Measurements from ENCODE around the gene ZFR2. TPM values are rescaled to one million over a fixed set of nuclear protein-coding genes. Genes with fewer than 3 reads are reported as not detected.
"Not testable (repeated sequence)": the region's sequence is repeated elsewhere in the genome, so short reads cannot be mapped to it uniquely, and the experiment has no call there.

The ZFR2 gene
- polyA plus RNA-seq, 2 of the 4 experiments (the other 2 are of a cell fraction), result 0.14 to 0.30 TPM

DNA sequence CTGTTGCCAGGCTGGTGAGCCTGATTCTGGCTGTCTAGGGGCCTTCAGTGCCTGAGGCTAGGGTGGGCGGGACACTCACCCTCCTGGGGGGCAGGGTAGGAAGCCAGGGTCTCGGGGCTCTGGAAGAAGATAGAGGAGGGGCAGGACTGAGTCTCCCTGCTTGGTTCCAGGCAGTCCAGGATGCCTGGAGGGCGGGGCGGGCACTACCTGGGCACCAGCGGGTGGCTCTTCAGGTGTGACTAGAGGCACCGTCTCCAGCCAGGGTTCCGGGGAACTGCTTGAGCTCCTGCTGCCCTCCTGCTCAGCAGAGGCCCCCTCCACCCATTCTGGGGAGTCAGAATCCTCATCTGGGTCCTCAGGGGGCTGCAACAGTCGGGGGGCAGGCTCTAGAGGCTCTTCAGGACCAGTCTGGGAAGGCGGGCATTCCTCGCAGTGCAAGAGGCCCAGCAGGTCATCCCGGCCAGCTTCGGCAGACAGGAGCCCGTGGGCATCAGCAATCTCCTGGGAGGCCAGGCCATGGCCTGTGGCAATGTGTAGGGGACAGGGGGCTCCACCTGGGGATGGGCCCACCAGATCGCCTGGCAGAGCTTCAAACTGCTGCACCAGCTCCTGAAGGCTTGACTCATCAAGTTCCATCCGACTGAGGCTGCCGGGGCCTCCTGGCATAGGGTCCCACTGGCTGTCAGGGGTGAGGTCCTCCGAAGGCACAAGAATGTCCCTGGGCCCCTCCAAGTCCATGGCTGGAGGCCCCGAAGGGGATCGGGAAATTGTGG lies 109.2 kb downstream of the ZFR2 start:
- WGBS (ENCODE audit: missing lambda C conversion rate), result 91% methylated on average over 10 of the region's 19 CpGs
- Histone ChIP-seq H3K4me2 (no peak overlapping the region), H3K27ac (no peak overlapping the region), H3K4me3 (no peak overlapping the region), H3K4me1 (peaks cover 9% of the 10 kb centered on the region; the same call in 2 of the 3 replicates), H3K9me3 (no peaks in the 10 kb centered on the region)
- ATAC-seq (no peak), DNase-seq (ENCODE audit: low read depth in 1 of 2, low spot score in 1 of 2) (no peak), FAIRE-seq (no peak)
- TF ChIP-seq ESRRA (IDR thresholded peaks at IDR 0.05; ENCODE audit: borderline replicate concordance, low read length) (no peak), GATA3 (IDR thresholded peaks at IDR 0.05; ENCODE audit: borderline replicate concordance) (no peak), SREBF2 (IDR thresholded peaks at IDR 0.05) (no peak), RFX5 (IDR thresholded peaks at IDR 0.05) (no peak)
- ChIA-PET CTCF (interaction anchor here (0.6 to 1.7 kb wide), 3 partner anchors 33 to 448 kb away, joined by 3 to 4 read pairs (median 4); no protein-coding TSS in a partner anchor), POLR2A (no interaction called here)

DNA sequence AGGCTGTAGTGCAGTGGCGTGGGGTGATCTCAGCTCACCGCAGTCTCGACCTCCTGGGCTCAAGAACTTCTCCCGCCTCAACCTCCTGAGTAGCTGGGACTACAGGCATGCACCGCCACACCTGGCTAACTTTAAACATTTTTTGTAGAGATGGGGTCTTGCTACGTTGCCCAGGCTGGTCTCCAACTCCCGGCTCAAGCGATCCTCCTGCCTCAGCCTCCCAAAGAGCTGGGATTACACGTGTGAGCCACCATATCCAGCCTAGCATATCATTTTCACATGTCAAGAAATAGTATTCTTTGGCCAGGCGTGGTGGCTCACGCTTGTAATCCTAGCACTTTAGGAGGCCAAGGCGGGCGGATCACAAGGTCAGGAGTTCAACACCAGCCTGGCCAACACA lies 110.5 kb downstream of the ZFR2 start:
- FAIRE-seq; DNase-seq (ENCODE audit: low read depth in 1 of 2, low spot score in 1 of 2); H3K4me1 ChIP-seq; H3K9me3 ChIP-seq; POLR2A ChIA-PET; H3K4me3 ChIP-seq; CTCF ChIA-PET; H3K27ac ChIP-seq; H3K4me2 ChIP-seq; ATAC-seq: not testable (repeated sequence)
- WGBS (ENCODE audit: missing lambda C conversion rate), result 90% methylated on average over 13 of the region's 13 CpGs

GRCh38 chr19:3757705-3758104 lies 111.1 kb downstream of the ZFR2 start:
- H3K4me3 ChIP-seq; FAIRE-seq; H3K4me1 ChIP-seq; H3K9me3 ChIP-seq; H3K4me2 ChIP-seq; CTCF ChIA-PET; ATAC-seq; H3K27ac ChIP-seq; POLR2A ChIA-PET; DNase-seq (ENCODE audit: low read depth in 1 of 2, low spot score in 1 of 2): not testable (repeated sequence)
- 94% methylated on average over 7 of the region's 7 CpGs for WGBS (ENCODE audit: missing lambda C conversion rate)

Small RNA genes within 50 kb of the gene (small RNA-seq; reads per million reads assigned to genes)
- gene AC005777.1, result 0 reads per million in 6 experiments

Other genes with a start within 250 kb of the ZFR2 start
- gene CACTIN, start 242.2 kb downstream of the ZFR2 start, polyA plus RNA-seq (2011; rRNA removed), result 6.4 and 8.3 TPM in 2 replicates
- 14.6 to 15.3 TPM (median 14.9 TPM) in 3 replicates for gene CACTIN, start 242.2 kb downstream of the ZFR2 start, polyA plus RNA-seq (2017; fragmentation: RNase III; extraction: RNeasy Plus Mini Kit Qiagen cat#74134 plus additional on column Dnase treatment)
- 2.6 and 3.5 TPM in 2 replicates for gene PIP5K1C, start 168.6 kb downstream of the ZFR2 start, polyA plus RNA-seq (2011; rRNA removed)
- gene PIP5K1C, start 168.6 kb downstream of the ZFR2 start, polyA plus RNA-seq (2017; fragmentation: RNase III; extraction: RNeasy Plus Mini Kit Qiagen cat#74134 plus additional on column Dnase treatment), result 8.1 to 9.5 TPM (median 9.3 TPM) in 3 replicates
- 2.3 and 4.0 TPM in 2 replicates for gene TJP3, start 160.7 kb downstream of the ZFR2 start, polyA plus RNA-seq (2011; rRNA removed)
- gene TJP3, start 160.7 kb downstream of the ZFR2 start, polyA plus RNA-seq (2017; fragmentation: RNase III; extraction: RNeasy Plus Mini Kit Qiagen cat#74134 plus additional on column Dnase treatment), result 1.4 to 1.8 TPM (median 1.5 TPM) in 3 replicates
- gene APBA3, start 107.3 kb downstream of the ZFR2 start, polyA plus RNA-seq (2011; rRNA removed), result 5.5 and 6.9 TPM in 2 replicates
- 8.7 to 10.0 TPM (median 9.8 TPM) in 3 replicates for gene APBA3, start 107.3 kb downstream of the ZFR2 start, polyA plus RNA-seq (2017; fragmentation: RNase III; extraction: RNeasy Plus Mini Kit Qiagen cat#74134 plus additional on column Dnase treatment)
- 27.1 and 30.8 TPM in 2 replicates for gene MRPL54, start 106.4 kb downstream of the ZFR2 start, polyA plus RNA-seq (2011; rRNA removed)
- 45.3 to 48.9 TPM (median 47.5 TPM) in 3 replicates for gene MRPL54, start 106.4 kb downstream of the ZFR2 start, polyA plus RNA-seq (2017; fragmentation: RNase III; extraction: RNeasy Plus Mini Kit Qiagen cat#74134 plus additional on column Dnase treatment)
- gene RAX2, start 96.8 kb downstream of the ZFR2 start, polyA plus RNA-seq (2011; rRNA removed), result not detected in 2 replicates
- gene RAX2, start 96.8 kb downstream of the ZFR2 start, polyA plus RNA-seq (2017; fragmentation: RNase III; extraction: RNeasy Plus Mini Kit Qiagen cat#74134 plus additional on column Dnase treatment), result not detected in 3 replicates
- gene MATK, start 82.7 kb downstream of the ZFR2 start, polyA plus RNA-seq (2011; rRNA removed), result 0.12 and 0.13 TPM in 2 replicates
- gene MATK, start 82.7 kb downstream of the ZFR2 start, polyA plus RNA-seq (2017; fragmentation: RNase III; extraction: RNeasy Plus Mini Kit Qiagen cat#74134 plus additional on column Dnase treatment), result 0.25 to 0.45 TPM (median 0.32 TPM) in 3 replicates
- 0.04 and 0.06 TPM in 2 replicates for gene ATCAY, start 11.6 kb upstream of the ZFR2 start, polyA plus RNA-seq (2011; rRNA removed)
- gene ATCAY, start 11.6 kb upstream of the ZFR2 start, polyA plus RNA-seq (2017; fragmentation: RNase III; extraction: RNeasy Plus Mini Kit Qiagen cat#74134 plus additional on column Dnase treatment), result 0.03 to 0.24 TPM in 2 of 3 replicates, not detected in the other
- not detected in 2 replicates for gene NMRK2, start 64.0 kb upstream of the ZFR2 start, polyA plus RNA-seq (2011; rRNA removed)
- gene NMRK2, start 64.0 kb upstream of the ZFR2 start, polyA plus RNA-seq (2017; fragmentation: RNase III; extraction: RNeasy Plus Mini Kit Qiagen cat#74134 plus additional on column Dnase treatment), result not detected in 3 replicates
- 30.4 and 33.0 TPM in 2 replicates for gene DAPK3, start 102.1 kb upstream of the ZFR2 start, polyA plus RNA-seq (2011; rRNA removed)
- 54.7 to 61.8 TPM (median 54.9 TPM) in 3 replicates for gene DAPK3, start 102.1 kb upstream of the ZFR2 start, polyA plus RNA-seq (2017; fragmentation: RNase III; extraction: RNeasy Plus Mini Kit Qiagen cat#74134 plus additional on column Dnase treatment)
- 526 and 680 TPM in 2 replicates for gene EEF2, start 116.4 kb upstream of the ZFR2 start, polyA plus RNA-seq (2011; rRNA removed)
- 971 to 1,113 TPM (median 999 TPM) in 3 replicates for gene EEF2, start 116.4 kb upstream of the ZFR2 start, polyA plus RNA-seq (2017; fragmentation: RNase III; extraction: RNeasy Plus Mini Kit Qiagen cat#74134 plus additional on column Dnase treatment)
- gene PIAS4, start 138.7 kb upstream of the ZFR2 start, polyA plus RNA-seq (2011; rRNA removed), result 4.5 and 5.2 TPM in 2 replicates
- gene PIAS4, start 138.7 kb upstream of the ZFR2 start, polyA plus RNA-seq (2017; fragmentation: RNase III; extraction: RNeasy Plus Mini Kit Qiagen cat#74134 plus additional on column Dnase treatment), result 10.6 to 12.8 TPM (median 11.3 TPM) in 3 replicates
- 2.2 and 2.3 TPM in 2 replicates for gene ZBTB7A, start 197.9 kb upstream of the ZFR2 start, polyA plus RNA-seq (2011; rRNA removed)
- gene ZBTB7A, start 197.9 kb upstream of the ZFR2 start, polyA plus RNA-seq (2017; fragmentation: RNase III; extraction: RNeasy Plus Mini Kit Qiagen cat#74134 plus additional on column Dnase treatment), result 10.2 to 11.6 TPM (median 11.4 TPM) in 3 replicates